GM12801 (cell line): ENCODE data around the gene EPB41L4B.

Source experiments
- TF ChIP-seq, protein P1 (sequence below): IDR thresholded peaks from one replicate; pipeline ENCODE4 v1.5.1; 2011; ENCODE audit warnings: control low read depth; ENCODE audit not compliant: insufficient read length; ENCODE audit errors: extremely low read depth

The EPB41L4B gene

DNA sequence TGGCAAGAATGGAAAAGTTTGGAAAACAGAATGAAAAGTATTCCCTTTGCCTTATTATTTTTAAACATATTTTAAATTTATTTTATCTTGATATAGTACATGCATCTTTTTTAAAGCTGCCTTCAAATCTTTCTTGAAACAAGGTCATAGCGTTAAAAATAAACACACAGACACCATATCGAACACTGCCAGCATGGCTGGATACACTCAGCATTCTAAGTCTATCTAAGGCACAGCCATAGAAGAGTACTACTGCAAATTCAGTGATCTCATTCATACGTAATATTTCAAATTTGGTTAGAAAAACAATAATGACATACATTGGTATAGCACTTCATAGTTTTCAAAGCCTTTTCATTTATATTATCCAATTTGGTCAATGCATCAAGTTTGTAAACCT, 57.5 kb downstream of the EPB41L4B start:
- TF ChIP-seq, protein P1, sequence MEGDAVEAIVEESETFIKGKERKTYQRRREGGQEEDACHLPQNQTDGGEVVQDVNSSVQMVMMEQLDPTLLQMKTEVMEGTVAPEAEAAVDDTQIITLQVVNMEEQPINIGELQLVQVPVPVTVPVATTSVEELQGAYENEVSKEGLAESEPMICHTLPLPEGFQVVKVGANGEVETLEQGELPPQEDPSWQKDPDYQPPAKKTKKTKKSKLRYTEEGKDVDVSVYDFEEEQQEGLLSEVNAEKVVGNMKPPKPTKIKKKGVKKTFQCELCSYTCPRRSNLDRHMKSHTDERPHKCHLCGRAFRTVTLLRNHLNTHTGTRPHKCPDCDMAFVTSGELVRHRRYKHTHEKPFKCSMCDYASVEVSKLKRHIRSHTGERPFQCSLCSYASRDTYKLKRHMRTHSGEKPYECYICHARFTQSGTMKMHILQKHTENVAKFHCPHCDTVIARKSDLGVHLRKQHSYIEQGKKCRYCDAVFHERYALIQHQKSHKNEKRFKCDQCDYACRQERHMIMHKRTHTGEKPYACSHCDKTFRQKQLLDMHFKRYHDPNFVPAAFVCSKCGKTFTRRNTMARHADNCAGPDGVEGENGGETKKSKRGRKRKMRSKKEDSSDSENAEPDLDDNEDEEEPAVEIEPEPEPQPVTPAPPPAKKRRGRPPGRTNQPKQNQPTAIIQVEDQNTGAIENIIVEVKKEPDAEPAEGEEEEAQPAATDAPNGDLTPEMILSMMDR: no peak

DNA sequence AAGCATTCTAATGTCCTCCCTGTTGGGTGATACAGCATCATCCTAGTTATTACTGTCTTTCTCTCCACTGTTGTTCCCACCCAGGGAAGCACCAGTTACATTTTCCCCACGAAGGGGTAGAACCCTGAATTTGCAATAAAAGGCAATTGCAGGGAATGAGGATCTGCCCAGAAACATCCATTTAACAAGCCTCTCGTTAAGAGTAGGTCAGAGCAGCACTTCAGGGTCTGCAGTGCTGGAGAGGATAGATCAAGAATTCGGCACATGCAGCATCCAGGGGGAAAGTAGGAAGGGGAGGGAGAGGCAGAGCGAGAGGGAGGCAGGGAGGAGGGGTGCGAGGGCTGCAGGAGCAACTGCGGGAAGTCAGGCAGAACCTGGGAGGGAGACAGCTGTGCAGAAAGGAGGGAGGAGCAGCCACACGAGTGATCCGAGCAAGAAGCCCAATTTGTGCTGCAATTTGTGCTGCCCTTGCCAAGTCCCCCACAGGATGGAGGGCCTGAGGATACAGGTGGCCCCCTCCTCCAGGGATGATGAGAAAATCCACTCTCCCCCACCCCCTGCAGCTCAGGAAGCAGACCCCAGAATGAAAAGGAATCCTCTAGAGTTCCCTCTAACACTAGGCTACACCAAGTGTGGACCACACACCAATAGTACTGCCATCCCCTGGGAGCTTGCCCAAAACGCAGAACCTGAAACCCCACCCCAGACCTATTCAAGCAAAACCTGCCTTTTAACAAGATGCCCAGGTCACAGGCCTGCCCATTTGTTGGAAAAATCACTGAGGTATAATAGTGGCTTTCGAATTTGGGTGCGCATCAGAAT, 62.2 kb downstream of the EPB41L4B start:
- TF ChIP-seq, protein P1: no peak

DNA sequence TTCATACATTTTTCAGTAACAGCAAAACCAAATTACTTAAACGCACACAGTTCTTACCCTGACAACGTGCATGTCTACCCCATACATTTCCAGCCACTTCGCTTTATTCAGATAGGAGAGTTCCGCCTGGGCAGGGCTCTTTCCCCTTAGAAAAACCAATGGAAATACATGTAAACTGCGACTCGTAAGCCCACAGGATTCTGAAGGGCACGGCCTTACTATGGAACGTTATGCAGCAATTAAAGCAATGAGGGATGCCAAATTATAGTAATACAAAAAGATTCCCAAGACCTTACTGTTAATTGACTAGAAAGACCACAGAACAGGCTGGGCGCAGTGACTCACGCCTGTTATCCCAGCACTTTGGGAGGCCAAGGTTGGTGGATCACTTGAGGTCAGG, 64.5 kb downstream of the EPB41L4B start:
- TF ChIP-seq, protein P1: no peak

DNA sequence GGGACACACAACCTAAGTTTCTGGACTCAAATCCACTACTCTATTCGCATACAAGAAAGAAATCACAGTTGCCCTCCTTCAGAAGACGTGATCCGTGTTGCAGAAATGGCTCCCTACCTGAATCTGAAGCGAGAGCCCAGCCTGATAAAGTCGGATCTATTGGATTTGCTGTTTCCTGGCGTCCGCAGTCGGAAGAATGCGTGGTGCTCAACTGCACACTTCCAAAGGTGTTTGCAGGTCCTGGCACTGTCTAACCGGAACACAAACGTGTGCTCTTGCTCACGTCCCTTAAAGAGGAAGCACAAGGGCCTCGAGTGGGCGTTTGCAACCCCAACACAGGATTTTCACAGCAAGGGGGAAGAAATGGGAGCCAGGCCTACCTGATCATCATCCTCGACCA, 65.5 kb downstream of the EPB41L4B start:
- TF ChIP-seq, protein P1: no peak

DNA sequence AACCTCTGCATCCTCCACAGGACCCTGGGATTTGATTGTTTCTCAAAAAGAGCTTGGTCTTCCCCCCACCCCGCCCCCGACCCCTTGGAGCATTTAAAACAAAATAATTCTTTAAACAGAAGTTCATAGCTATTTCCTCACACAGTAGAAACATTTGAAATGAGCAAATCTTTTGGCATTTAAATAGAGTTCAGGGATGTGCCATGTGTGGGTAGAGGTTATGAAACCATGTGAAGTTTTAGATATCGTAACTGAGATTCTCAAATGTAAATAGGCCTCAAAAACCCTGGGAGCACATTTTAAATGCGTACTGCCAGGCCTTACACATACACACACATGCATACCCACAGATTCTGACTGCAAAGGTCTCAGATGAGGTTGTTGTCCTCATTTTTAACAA, 66.5 kb downstream of the EPB41L4B start:
- TF ChIP-seq, protein P1: no peak

DNA sequence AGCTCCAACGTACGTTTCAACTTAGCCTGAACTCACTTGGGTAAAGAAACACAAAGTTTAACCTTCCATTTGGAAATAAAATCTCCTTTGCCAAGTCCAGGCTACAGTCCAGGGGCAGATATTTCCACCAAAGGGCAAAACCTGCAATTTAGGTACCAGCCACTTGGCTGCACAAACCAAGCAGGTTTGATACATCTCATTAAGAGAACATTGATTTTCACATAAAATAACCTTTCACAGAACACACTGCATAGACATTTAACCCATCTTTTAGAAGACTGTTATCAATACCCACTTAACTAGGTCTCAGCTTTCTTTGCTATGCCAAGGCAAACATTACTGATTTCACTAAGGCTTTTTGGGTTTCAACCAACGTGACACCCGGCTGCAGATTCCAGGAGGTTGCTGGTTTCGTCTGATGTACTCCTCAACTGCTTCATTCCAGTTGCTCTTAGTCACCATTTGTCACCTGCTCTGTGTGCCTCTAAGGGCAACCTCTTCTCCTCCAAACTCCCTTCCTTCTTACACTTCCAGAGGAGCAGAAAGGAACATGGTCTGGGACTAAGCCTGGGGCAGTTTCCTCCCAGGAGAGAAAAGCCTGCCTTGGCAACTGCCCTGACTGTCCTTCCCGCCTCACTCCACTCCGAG, 67.1 kb downstream of the EPB41L4B start:
- TF ChIP-seq, protein P1: no peak

DNA sequence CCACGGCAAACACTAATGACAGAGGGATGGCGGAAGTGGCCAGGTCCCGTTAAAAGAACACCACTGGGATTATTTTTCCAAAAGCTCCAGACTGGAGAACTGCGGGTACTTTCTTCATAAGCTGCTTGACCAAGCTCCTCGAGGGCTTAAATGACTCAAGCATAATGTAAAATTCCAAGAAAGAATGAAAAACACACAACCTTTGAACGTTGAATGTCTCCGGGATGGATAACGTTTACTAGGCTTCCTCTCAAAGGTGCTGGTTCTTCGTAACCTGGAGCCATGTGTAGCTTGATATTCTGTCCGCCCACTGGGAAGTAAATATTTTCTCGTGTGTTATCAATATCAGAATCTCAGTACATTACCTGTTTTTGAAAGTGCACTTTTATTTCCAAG, 67.6 kb downstream of the EPB41L4B start:
- TF ChIP-seq, protein P1: no peak
